Measurements from ENCODE around the gene CORO2A. TPM values are rescaled to one million over a fixed set of nuclear protein-coding genes. Genes with fewer than 3 reads are reported as not detected.

CORO2A gene
- polyA plus RNA-seq, 1 of the 3 experiments (the other 2 are of a cell fraction) = 2.3 TPM

GRCh38 chr9:98228392-98229089, 36.1 kb upstream of the CORO2A start:
- H3K36me3 ChIP-seq (replicated peaks in 1 of 2; ENCODE audit: control insufficient read depth in 1 of 2, insufficient read depth in 2 of 2, low read length in 1 of 2) = peaks cover 4 to 10% of the 10 kb centered on the region in 2 experiments
- no peaks in the 10 kb centered on the region for H4K20me1 ChIP-seq (ENCODE audit: insufficient read depth)
- H3K9ac ChIP-seq = no peak overlapping the region
- H3K4me2 ChIP-seq = no peak overlapping the region
- ChIA-PET CTCF (interaction anchor here (0.9 to 3.5 kb wide), 4 partner anchors 20 to 155 kb away, joined by 3 to 12 read pairs (median 4); no protein-coding TSS in a partner anchor), POLR2A (no interaction called here)
- peaks cover 0 to 14% of the 10 kb centered on the region in 2 experiments; a peak in 1 of 4 replicates for H3K4me1 ChIP-seq (ENCODE audit: control insufficient read depth in 1 of 2, insufficient read depth in 2 of 2, low read depth in 1 of 2, low read length in 1 of 2)
- no peaks in the 10 kb centered on the region for H3K27me3 ChIP-seq (ENCODE audit: insufficient read depth)
- no peak for DNase-seq
- H3K9me3 ChIP-seq = no peaks in the 10 kb centered on the region
- H3K79me2 ChIP-seq (ENCODE audit: insufficient read depth) = no peaks in the 10 kb centered on the region; the same call in 1 of the 2 replicates
- H2AFZ ChIP-seq (ENCODE audit: low read depth) = no peak overlapping the region
- WGBS (ENCODE audit: low lambda C conversion rate) = 92% methylated on average over 6 of the region's 10 CpGs
- no peak overlapping the region for H3K27ac ChIP-seq (ENCODE audit: low read depth in 2 of 2, low read length in 1 of 2)
- peaks cover 11% of the 10 kb centered on the region for H3F3A ChIP-seq (replicated peaks; ENCODE audit: insufficient read depth)
- no peak for TF ChIP-seq SMC3 (IDR thresholded peaks at IDR 0.05; ENCODE audit: low read depth, low read length)
- no peak for TF ChIP-seq EP300 (IDR thresholded peaks at IDR 0.05; ENCODE audit: borderline replicate concordance in 1 of 2, low read depth in 1 of 2, low read length in 1 of 2)
- no peak for TF ChIP-seq NFIC (IDR thresholded peaks at IDR 0.05; ENCODE audit: borderline replicate concordance)
- no peak for TF ChIP-seq USF2 (IDR thresholded peaks at IDR 0.05; ENCODE audit: borderline replicate concordance, low read depth, low read length)
- TF ChIP-seq RCOR1 (IDR thresholded peaks at IDR 0.05; ENCODE audit: low read length) = no peak
- TF ChIP-seq MXI1 (IDR thresholded peaks at IDR 0.05; ENCODE audit: low read depth, low read length) = no peak
- TF ChIP-seq RXRA (IDR thresholded peaks at IDR 0.05; ENCODE audit: borderline replicate concordance, low read depth) = no peak
- no peak for TF ChIP-seq ELF1 (IDR thresholded peaks at IDR 0.05)
- no peak for TF ChIP-seq ZBTB33 (IDR thresholded peaks at IDR 0.05; ENCODE audit: borderline replicate concordance, low read depth)
- TF ChIP-seq MAX (IDR thresholded peaks at IDR 0.05; ENCODE audit: low read depth) = no peak
- TF ChIP-seq SIN3A (IDR thresholded peaks at IDR 0.05; ENCODE audit: borderline replicate concordance, low read depth, low read length) = no peak
- TF ChIP-seq FOXM1 (IDR thresholded peaks at IDR 0.05; ENCODE audit: low read depth) = no peak
- no peak for TF ChIP-seq JUND (IDR thresholded peaks at IDR 0.05)
- TF ChIP-seq TCF12 (IDR thresholded peaks at IDR 0.05) = no peak
- no peak for TF ChIP-seq MEF2A (IDR thresholded peaks at IDR 0.05; ENCODE audit: borderline replicate concordance, low read depth)
- no peak for TF ChIP-seq TEAD4 (IDR thresholded peaks at IDR 0.05; ENCODE audit: borderline replicate concordance, insufficient read depth)
- no peak for TF ChIP-seq RAD21 (IDR thresholded peaks at IDR 0.05; ENCODE audit: low read length)
- TF ChIP-seq, protein P1, sequence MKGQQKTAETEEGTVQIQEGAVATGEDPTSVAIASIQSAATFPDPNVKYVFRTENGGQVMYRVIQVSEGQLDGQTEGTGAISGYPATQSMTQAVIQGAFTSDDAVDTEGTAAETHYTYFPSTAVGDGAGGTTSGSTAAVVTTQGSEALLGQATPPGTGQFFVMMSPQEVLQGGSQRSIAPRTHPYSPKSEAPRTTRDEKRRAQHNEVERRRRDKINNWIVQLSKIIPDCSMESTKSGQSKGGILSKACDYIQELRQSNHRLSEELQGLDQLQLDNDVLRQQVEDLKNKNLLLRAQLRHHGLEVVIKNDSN (IDR thresholded peaks at IDR 0.05; ENCODE audit: borderline replicate concordance, low read depth) = no peak
- no peak for TF ChIP-seq IRF3 (IDR thresholded peaks at IDR 0.05; ENCODE audit: low read depth, low read length)
- TF ChIP-seq, protein P2, sequence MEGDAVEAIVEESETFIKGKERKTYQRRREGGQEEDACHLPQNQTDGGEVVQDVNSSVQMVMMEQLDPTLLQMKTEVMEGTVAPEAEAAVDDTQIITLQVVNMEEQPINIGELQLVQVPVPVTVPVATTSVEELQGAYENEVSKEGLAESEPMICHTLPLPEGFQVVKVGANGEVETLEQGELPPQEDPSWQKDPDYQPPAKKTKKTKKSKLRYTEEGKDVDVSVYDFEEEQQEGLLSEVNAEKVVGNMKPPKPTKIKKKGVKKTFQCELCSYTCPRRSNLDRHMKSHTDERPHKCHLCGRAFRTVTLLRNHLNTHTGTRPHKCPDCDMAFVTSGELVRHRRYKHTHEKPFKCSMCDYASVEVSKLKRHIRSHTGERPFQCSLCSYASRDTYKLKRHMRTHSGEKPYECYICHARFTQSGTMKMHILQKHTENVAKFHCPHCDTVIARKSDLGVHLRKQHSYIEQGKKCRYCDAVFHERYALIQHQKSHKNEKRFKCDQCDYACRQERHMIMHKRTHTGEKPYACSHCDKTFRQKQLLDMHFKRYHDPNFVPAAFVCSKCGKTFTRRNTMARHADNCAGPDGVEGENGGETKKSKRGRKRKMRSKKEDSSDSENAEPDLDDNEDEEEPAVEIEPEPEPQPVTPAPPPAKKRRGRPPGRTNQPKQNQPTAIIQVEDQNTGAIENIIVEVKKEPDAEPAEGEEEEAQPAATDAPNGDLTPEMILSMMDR (IDR thresholded peaks at IDR 0.05) = no peak
- no peaks in the 10 kb centered on the region for H3K9me2 ChIP-seq
- H3K4me3 ChIP-seq (ENCODE audit: low read depth in 2 of 2, low read length in 1 of 2) = no peak overlapping the region
